Measurements from ENCODE around the gene GUK1.

- no peak for TF ChIP-seq CTCF (IDR thresholded peaks at IDR 0.05; ENCODE audit: insufficient read depth, low read length)
- TF ChIP-seq REST (IDR thresholded peaks at IDR 0.05; ENCODE audit: insufficient replicate concordance, low read depth): no peak
- TF ChIP-seq POLR2AphosphoS5 (IDR thresholded peaks at IDR 0.05; ENCODE audit: low read depth): no peak
- TF ChIP-seq GABPA (IDR thresholded peaks at IDR 0.05; ENCODE audit: low read depth): no peak
These were observed 15.8 kb downstream of the GUK1 start for GRCh38 chr1:228155596-228156514.

All from HL-60 (cell line).